Cardiac fibroblast (primary cell): ENCODE results near the gene CMTM1.
"Not testable (repeated sequence)": the region's sequence is repeated elsewhere in the genome, so short reads cannot be mapped to it uniquely, and the experiment has no call there.

Experiments
- DNase-seq, 2 donors: peaks; one replicate each; pipeline versions ENCODE4 v3.0.0 to v3.0.0-alpha.2; 2010; ENCODE audit warnings: low read depth in 2 of 2
- H3K4me3 ChIP-seq, 2 donors: replicated peaks in 1 of 2; 1 replicate in 1 of 2; 2 replicates in 1 of 2; pipeline ENCODE4 v1.5.1; 2011; ENCODE audit warnings: low read depth in 2 of 2, low read length in 2 of 2, mild to moderate bottlenecking in 2 of 2, moderate library complexity in 1 of 2
- CTCF ChIP-seq: IDR thresholded peaks from one replicate; pipeline ENCODE4 v1.5.1; 2011; ENCODE audit warnings: low read depth, mild to moderate bottlenecking, low read length, inconsistent platforms

The CMTM1 gene

GRCh38 chr16:66562409-66562808 lies 3.8 kb upstream of the CMTM1 start:
- no peak for DNase-seq
- TF ChIP-seq CTCF = no peak
- H3K4me3 ChIP-seq = no peak overlapping the region

- no peak for TF ChIP-seq CTCF
- no peak overlapping the region for H3K4me3 ChIP-seq
- no peak for DNase-seq
Observed at GRCh38 chr16:66562986-66563385, 3.3 kb upstream of the CMTM1 start.

- H3K4me3 ChIP-seq = no peak overlapping the region
- no peak for TF ChIP-seq CTCF
- no peak for DNase-seq
Observed at GRCh38 chr16:66563574-66564334, 2.5 kb upstream of the CMTM1 start.

- DNase-seq, H3K4me3 ChIP-seq: not testable (repeated sequence)
Observed at GRCh38 chr16:66567270-66567669, 1.0 kb downstream of the CMTM1 start.

- no peak for TF ChIP-seq CTCF
- no peak overlapping the region for H3K4me3 ChIP-seq
- DNase-seq = peak in 1 of 2 donors; percentile 63
Observed at GRCh38 chr16:66568355-66568754, 2.1 kb downstream of the CMTM1 start.

GRCh38 chr16:66569131-66569530 lies 2.9 kb downstream of the CMTM1 start:
- H3K4me3 ChIP-seq = no peak overlapping the region
- peak in 1 of 2 donors; percentile 78 for DNase-seq
- TF ChIP-seq CTCF = no peak

- no peak for TF ChIP-seq CTCF
- no peak overlapping the region for H3K4me3 ChIP-seq
- DNase-seq = peak; percentile 69 to 79
Observed at GRCh38 chr16:66569827-66570405, 3.7 kb downstream of the CMTM1 start.
